GM19025 (cell line): Measurements from ENCODE around the gene EHMT1.

ENCODE experiments used
- ATAC-seq: cut with Tn5 transposase; IDR thresholded peaks from one replicate; pipeline ENCODE4 v1.9.1; 2021; ENCODE audit warnings: mild to moderate bottlenecking, low read depth, moderate library complexity; ENCODE audit not compliant: unreplicated experiment

EHMT1 gene

GRCh38 chr9:137815256-137816255 lies 196.8 kb downstream of the EHMT1 start:
- no peak for ATAC-seq

GRCh38 chr9:137816531-137817235 lies 197.9 kb downstream of the EHMT1 start:
- ATAC-seq = peak; percentile 53

- no peak for ATAC-seq
These were observed 198.7 kb downstream of the EHMT1 start for GRCh38 chr9:137817236-137818200.

- ATAC-seq = no peak
These were observed 199.5 kb downstream of the EHMT1 start for GRCh38 chr9:137818286-137818685.

- ATAC-seq = no peak
These were observed 201.5 kb downstream of the EHMT1 start for GRCh38 chr9:137820161-137820855.

GRCh38 chr9:137823986-137824771 lies 205.4 kb downstream of the EHMT1 start:
- ATAC-seq = no peak

- ATAC-seq = no peak
These were observed 206.7 kb downstream of the EHMT1 start for GRCh38 chr9:137825324-137825989.

DNA sequence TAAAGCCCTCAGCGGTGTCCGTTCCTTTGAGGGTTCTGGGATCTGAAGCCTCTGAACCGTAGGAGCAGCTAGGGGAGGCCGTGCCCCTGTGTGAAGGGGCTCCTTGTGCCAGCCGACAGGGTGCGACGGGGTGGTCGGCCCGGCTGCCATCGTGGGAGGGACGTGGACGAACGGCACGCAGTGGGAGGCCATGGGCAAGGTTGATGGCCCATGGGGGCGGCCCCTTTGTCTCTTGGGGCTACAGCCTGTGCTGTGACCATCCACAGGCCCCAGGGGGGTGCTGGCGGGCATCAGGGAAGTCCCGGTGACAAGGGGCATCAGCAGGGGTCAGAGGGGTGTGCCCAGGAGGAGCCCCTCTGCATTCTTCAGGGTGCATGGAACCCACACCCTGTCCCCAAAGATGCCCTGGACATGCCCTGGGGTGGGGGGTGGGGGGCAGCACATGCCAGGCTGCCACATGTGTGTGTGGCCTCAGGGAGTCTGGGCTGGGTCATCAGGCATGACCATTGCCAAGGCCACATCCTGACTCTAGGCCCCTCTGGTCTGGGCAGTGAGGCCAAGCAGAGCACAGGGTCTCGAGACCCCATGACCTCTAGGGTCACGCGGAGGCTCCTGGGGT lies 209.2 kb downstream of the EHMT1 start:
- no peak for ATAC-seq

GRCh38 chr9:137828527-137829259 lies 209.9 kb downstream of the EHMT1 start:
- no peak for ATAC-seq

DNA sequence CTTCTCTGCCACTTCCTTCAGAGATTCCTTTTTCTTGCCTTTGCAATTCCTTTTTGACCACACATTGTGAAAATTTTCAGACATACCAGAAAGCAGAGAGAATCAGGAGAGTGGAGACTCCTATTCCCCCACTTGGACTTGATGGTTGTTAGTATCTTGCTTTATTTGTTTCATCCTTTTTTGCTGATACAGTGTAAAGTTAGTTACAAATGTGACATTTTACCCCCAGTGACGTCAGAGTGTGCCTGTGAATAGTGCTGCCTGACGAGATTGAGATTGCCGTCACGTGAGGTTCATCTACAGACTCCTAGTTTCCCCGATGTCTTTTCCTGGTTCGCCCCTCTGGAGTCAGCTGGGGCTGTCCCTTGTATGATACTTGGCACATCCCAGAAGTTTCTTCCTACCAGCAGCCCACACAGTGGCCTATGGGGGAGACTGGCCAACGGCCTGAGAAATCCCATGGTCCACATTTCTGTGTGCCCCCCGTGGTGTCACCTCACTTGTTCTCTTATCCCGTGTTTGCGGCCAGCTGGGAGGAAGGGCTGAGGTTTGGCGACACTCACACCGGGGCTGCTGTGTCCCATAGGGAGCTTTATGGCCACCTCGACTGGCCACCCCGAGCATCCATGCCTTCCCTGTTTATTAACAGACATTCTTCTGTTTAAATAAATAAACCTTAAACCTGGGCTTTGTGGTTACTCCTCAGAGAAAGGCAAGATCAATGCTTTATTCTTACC lies 210.6 kb downstream of the EHMT1 start:
- no peak for ATAC-seq

DNA sequence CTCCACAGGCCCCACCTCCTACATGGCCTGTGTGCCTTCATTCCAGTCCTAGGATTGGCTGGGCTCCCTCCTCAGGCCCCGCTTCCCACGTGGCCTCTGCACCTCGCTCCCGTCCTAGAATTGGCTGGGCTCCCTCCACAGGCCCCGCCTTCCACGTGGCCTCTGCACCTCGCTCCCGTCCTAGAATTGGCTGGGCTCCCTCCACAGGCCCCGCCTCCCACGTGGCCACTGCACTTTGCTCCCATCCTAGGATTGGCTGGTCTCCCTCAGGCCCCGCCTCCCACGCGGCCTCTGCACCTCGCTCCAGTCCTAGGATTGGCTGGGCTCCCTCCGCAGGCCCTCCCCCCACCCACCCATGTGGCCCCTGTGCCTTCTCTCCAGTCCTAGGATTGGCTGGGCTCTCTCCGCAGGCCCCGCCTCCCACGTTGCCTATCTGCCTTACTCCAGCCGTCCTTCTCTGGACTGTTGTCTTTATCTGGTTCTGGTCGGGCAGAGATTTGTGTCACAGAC lies 213.4 kb downstream of the EHMT1 start:
- ATAC-seq = no peak

DNA sequence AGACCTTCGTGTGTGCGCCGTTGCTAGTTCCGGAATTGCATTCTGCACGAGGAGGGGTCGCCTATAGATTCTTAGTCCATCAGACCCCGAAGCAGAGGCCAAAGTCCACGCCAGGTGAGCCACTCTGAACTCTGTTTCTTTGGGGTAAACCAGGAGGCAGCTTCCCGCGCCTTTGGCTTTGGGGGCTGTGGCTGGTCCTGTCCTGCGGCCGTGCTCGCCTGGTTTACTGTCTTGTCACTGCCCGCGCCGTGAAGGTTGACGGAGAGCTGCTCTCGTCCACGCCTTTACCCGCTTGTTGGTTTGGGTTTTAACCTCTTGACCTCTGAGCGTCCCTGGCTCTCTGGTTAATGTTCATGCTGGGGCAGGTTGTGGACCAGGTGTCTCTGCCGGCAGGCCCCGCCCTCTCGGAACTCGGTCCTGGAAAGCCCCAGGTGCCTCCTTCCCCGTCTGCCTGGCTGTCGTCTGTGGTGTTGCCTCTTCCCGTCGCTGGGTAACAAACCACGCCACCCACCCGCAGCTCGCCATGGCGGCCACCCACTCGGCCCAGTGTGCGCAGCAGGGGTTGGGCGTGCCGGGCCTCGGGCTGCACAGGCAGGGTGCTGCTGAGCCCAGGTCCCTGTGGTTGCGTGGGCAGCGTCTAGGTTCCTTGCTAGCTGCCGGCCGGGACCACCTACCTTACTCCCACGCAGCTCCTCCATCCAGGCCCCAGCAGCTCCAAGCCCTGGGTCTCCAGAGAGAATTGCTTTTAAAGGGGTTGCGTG lies 214.2 kb downstream of the EHMT1 start:
- no peak for ATAC-seq

DNA sequence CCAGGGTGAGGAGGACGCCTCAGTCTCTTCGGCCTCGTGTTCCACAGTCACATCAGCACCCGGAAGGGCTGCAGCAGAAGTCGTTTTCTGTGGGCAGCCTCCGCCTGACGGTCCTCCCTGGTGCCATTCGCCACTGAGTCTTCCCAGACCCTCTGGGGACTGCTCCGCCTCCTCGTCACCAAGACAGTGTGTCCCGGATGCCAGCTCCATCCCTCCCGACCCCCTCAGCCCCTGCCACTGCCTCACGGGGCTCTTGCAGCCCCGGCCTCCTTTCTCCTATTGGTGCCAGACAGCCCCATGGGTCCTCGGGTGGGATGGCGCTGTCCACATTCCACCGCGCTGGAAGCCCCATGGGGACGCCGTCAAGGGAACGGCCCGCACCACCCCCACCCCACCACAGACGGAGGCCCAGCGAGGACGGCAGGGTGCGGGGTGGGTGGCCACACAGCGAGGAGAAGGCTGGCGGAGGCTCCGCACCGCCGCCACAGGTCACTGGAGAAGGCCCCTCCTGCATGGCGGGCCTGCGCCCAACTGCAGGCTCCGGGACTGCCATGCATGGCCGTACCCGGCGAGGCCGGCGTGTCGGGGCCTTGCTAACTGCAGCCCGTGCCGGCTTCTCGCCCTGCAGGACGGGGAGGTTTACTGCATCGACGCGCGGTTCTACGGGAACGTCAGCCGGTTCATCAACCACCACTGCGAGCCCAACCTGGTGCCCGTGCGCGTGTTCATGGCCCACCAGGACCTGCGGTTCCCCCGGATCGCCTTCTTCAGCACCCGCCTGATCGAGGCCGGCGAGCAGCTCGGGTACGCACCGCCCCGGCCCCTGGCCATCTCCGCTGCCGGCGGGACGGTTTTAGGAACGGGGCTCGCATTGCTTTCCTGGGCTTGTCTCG lies 215.2 kb downstream of the EHMT1 start:
- ATAC-seq = no peak

GRCh38 chr9:137834846-137835546 lies 216.2 kb downstream of the EHMT1 start:
- ATAC-seq = no peak
